ENCODE measurements around the gene DYNLT1.
A peak's percentile ranks its signal among the peaks of the same experiment; 100 is the strongest.
"Not testable (repeated sequence)": the region's sequence is repeated elsewhere in the genome, so short reads cannot be mapped to it uniquely, and the experiment has no call there.

The DYNLT1 gene

DNA sequence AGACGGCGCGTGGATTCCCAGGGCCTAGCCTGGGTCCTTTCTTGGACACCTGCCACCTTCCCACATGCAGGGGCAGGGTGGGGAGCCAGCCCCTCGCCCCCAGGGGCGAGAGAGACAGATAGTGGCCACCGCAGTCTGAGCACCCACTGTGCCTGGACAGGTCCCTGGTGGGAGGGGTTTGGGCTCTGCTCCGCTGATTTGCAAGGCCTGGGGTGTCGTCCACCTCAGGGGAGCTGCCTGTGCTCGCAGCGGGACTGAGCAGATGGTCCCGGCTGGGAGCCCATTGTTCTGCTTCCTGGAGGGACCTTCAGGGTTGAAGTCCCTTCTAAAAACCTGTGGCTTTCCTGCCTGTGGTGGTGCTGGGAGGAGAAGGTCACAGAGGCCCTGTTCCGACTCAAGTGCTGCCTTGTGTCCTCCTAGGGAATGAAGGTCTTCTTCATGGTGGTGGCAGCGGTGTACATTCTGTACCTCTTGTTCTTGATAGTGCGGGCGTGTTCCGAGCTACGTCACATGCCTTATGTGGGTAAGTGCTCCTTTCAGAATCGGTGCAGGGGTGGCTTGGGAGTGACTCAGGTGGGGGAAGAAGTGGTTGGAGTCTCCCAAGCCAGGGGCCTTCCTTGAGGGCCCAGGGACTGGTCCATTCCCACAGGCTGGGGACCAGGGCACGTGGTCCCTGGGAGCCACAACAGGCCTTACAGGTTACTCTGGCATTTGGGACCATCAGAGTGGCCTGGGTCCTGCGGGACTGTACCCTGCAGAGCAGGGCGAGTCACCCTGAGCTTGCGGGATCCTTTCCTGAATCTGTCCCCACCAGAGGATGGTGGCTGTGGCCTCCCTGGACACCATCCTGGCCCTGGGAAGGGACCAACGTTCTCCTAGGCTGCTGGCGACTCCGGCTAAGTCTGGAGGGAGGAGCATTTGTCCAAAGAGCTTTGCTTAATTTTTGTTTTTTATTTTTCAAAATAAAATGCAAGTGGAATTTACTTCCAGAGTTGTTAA is 19.6 kb downstream of the DYNLT1 start:
- DNase-seq (ENCODE audit: low read depth in 1 of 2, low spot score in 1 of 2): no peak

DNA sequence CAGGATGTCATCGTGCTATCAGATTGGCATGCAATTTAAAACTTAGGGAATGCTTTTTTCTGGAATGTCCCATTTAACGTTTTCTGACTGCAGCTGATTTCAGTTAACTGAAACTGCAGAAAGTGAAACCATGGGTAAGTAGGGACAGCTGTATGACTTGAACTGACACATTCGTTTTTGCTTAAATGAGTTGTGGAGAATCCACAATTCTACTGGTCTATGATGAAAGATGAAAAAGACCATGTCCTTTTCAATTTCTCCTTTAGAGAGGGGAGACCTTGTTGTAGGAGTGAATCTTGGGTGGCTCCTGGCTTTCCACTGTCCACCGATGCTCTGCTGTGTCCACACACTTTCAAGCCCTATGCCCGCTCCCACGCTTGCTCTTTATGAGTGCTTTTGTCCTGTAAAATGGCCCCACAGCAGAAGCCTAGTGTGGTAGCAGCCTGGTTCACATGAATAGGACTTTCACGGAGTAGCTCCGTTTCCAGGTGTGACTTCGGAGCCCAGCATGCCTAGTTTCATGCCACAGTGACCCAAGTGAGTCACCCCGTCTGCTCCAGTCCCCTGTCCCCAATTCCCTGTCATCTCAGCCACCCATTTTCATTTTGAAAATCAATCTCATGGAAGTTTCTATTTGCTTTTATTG is 21.9 kb downstream of the DYNLT1 start:
- no peak for DNase-seq (ENCODE audit: low read depth in 1 of 2, low spot score in 1 of 2)

DNA sequence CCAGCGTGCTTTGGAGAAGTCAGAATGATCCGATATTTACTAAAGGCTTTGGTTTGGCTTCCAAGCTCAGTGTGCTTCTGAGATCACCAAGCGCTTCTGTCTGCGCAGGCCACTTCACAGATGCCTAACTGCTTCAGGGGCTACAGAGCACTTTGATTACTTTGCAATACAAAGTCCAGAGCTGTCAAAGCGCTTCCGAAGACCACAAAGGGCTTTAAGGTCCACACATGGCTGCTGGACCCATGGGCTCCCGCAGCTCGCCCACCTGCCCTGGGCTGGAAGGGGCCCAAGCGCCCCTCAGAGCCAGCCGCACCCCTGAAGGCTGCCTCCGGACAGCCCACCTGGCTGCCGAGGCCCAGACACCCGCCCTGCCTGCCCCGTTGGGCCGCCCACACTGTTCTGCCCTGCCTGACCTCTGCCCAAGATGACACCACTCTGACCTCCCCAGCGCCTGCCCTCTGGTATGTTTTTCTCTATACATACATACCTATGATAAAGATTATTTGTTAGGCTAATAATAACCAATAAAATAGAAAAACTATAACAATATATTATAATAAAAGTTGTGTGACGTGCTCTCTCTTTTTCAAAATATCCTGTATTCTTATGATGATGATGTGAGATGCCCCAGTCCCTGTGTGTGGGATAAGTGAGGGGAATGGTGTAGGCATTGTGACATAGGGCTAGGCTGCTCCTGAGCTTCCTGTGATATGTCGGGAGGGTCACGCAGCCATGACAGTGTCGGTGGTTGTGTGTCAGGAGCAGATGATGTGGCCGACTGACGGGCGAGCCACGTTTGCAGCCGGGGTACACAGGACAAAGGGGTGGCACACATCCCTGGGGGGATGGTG is 22.6 kb downstream of the DYNLT1 start:
- no peak for DNase-seq (ENCODE audit: low read depth in 1 of 2, low spot score in 1 of 2)

DNA sequence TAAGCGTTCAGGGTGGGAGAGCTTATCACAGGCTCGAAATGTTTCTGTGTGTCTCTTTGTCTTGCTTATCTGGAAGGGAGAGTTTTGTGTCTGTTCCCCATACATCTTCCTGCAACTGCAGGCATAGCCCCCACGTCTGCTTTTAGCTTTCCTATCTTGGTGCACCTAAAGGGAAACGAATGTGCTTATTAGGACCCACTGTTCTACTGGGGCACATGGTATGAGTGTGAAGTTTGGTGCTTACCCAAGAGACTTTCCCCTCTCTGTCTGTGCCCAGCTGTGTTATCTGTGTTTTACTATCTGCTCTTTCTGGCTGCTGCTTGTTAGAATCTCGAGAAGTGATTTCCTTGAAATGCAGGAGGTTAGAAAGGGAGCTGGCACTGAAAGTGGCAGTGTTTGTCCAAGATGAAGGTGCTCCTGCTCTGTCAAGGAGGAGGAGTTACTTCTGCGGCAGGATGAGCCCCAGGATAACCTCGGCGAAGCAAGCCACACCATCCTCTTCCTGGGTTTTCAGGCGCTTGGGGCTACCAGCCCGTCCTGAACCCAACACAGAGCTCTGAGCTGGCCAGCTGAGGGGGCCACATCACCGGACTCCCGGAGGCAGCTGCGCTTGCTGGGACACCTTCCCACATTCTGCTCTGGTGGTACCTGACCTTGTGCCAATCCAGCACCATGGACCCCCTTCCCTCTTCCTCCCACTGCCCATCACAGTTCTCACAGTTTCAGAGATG is 23.4 kb downstream of the DYNLT1 start:
- no peak for DNase-seq (ENCODE audit: low read depth in 1 of 2, low spot score in 1 of 2)

DNA sequence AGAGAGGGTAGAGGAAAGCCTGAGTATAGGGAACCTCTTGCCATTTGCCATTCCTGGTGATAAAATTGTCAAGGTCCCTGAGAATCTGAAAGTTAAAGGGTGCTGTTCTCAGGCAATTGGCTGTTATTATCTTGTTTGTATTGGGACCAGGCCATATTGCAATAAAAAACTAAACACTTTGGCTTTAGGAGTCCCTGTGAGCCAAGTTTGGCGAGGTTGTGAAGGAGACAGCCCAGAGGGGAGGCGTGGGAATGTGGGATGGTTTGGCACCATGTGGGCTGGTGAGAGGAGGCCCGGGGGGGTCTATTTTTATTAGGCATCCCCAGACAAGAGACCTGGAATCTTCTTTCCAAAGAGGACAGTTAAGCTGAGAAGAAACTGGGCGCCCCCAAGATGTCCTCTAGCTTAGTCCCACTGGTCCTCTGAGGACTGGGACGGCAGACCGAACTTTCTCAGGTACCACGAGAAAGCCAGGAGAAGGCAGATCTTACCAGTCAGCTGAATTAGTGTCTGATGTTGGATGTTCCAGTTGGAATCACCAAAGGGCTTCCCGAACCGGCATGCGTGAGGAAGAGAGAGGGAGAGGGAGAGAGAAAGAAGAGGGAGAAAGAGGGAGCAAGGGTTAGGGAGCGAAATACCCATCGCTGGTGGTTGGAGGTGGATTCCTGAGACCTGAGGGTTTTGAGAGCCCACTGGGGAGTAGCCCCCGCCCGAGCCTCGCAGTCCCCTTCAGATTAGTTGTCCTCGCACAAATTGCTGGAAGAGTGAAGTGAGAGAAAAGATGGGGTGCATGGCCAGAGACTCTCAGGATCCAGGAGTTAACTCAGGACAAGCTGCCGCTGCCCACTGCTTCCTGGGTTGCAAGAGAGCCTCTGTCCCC is 24.4 kb downstream of the DYNLT1 start:
- DNase-seq (ENCODE audit: low read depth in 1 of 2, low spot score in 1 of 2): no peak

DNA sequence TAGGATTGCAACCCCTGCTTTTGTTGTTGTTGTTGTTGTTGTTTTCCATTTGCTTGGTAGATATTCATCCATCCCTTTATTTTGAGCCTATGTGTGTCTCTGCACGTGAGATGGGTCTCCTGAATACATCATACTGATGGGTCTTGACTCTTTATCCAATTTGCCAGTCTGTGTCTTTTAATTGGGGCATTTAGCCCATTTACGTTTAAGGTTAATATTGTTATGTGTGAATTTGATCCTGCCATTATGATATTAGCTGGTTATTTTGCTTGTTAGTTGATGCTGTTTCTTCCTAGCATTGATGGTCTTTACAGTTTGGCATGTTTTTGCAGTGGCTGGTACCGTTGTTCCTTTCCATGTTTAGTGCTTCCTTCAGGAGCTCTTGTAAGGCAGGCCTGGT is 26.3 kb downstream of the DYNLT1 start:
- DNase-seq (ENCODE audit: low read depth in 1 of 2, low spot score in 1 of 2): not testable (repeated sequence)

DNA sequence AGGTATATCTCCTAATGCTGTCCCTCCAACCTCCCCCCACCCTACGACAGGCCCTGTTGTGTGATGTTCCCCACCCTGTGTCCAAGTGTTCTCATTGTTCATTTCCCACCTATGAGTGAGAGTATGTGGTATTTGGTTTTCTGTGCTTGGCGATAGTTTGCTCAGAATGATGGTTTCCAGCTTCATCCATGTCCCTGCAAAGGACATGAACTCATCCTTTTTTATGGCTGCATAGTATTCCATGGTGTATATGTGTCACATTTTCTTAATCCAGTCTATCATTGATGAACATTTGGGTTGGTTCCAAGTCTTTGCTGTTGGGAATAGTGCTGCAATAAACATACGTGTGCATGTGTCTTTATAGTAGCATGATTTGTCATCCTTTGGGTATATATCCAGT is 29.9 kb downstream of the DYNLT1 start:
- not testable (repeated sequence) for DNase-seq (ENCODE audit: low read depth in 1 of 2, low spot score in 1 of 2)

DNA sequence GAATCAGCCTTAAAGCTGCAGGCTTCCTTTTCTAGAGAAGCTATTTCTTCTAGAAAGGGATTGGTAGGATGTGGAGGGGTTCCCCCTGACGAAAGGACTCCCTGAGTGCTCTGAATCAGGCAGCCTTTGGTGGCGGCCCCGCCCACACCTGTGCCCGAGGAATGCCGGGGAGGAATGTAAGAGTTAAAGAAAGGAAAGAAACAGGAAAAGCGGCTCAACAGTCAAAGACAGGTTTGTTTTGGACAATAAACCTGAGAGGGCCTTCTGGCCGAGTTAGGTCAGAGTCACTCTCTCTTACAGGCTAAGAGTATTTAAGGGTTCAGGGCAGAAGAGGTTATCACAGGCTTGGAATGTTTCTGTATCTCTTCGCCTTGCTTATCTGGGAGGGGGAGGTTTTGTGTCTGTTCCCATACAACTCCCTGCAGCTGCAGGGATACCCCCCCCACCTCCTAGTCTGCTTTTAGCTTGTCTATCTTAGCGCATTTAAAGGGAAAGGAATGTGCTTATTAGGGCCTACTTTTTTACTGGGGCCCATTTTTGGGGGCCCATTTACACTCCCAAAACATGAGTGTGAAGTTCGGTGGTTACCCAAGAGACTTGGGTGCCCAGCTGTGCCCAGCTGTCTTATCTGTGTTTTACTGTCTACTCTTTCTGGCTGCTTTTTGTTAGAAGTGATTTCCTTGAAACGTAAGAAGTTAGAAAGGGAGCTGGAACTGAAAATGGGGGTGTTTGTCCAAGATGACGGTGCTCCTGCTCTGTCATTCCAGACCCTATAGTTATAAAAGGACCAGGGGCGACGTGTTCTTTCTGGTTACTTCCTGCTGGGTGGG is 32.8 kb downstream of the DYNLT1 start:
- DNase-seq (ENCODE audit: low read depth in 1 of 2, low spot score in 1 of 2): no peak

DNA sequence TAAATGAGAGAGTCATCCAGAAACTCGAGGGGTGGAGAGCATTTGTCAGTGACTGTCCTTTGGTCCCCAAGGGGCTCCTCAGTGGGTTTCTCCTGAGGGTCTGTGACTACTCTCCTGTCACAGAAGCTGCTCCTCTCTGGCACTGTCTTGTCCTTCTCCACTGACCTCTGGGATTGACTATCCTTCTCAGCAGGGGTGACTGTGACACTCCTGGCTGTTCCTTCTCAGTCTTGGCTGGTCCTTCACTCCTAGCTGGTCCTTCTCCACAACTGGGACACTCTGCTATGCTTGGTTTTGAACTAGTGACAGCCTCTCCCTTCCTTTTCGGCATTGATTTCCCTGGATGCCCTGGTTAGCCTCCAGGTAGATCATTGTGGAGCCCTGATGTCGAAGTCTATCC is 33.5 kb downstream of the DYNLT1 start:
- no peak for DNase-seq (ENCODE audit: low read depth in 1 of 2, low spot score in 1 of 2)

DNA sequence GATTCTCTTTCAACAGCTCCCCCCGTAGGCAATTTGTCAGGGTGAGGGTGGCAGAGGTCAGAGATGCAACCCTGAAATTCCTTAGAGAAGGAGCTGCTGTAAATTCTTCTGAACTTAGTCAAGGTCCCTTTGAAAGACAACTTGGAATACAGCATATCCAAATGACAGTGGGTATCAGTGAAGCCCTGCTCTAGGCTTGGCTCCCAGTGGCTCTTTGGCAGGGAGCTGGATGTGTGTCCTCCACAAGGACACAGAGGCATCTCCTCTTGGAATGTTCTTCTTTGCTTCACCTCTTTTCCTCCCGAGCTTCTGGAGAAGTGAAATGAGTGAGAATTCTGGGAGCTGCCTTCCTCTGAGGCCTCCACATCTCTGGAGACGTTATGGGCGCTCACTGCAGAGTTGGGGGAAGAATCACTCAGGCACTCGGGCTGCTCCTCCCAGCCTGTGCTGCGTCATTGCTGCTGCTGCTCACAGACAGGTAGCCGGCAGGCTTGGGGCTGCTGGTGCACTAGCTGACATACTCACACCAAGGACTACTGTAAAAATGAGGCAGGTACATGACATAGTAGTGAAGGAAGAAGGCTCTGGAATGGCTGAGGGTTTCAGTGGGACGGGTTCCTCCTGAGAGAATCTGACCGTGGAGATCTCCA is 34.1 kb downstream of the DYNLT1 start:
- DNase-seq (ENCODE audit: low read depth in 1 of 2, low spot score in 1 of 2): no peak

DNA sequence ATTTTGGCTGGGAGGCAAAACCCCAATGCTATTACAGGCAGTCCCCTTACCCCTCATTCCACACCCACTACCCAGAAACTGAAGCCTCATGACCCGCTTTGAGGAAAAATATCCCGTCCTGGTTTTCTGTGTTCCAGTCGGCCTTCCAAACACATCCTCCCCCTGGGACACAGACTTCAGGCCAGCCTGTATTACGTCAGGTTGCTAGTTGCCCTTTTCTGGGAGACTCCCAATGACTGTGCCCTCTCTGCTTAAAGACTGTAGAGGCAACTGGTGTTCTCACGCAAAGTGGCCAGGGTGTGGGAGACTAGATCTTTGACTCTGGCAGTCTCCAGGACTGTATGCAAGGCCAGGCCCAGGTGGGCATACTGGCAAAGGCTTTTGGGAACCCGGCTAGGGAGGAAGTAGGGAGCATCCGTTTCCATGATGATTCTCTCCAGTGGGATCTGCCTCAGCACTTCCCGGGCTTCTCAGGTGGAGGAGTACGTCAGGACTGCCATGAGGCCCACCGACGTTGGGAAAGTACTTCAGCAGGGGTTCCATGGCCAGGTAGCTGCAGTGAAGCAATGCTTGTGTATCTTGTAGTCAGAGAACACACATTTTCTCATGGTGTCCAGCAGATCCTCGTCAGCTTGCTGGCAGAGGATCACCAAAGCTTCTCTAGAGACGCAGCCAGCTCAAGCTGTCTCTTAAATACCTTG is 34.9 kb downstream of the DYNLT1 start:
- DNase-seq (ENCODE audit: low read depth in 1 of 2, low spot score in 1 of 2): no peak

DNA sequence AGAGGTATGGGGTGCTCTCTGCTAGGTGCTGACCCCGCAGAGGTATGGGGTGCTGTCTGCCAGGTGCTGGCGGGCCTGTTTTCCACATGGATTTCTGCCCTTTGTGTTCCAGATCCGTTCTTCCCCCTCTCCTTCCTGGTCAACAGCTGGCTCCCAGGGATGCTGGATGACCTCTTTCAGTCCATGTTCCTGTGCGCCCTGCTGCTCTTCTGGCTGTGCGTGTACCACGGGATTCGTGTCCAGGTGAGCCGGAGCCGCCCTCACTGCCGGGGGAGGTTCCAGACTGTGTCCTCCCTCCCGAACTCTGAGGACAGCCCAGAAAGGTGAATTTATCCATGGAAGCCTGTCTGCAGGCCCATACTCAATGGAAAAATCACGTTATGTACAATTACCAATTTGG is 36.3 kb downstream of the DYNLT1 start:
- no peak for DNase-seq (ENCODE audit: low read depth in 1 of 2, low spot score in 1 of 2)

DNA sequence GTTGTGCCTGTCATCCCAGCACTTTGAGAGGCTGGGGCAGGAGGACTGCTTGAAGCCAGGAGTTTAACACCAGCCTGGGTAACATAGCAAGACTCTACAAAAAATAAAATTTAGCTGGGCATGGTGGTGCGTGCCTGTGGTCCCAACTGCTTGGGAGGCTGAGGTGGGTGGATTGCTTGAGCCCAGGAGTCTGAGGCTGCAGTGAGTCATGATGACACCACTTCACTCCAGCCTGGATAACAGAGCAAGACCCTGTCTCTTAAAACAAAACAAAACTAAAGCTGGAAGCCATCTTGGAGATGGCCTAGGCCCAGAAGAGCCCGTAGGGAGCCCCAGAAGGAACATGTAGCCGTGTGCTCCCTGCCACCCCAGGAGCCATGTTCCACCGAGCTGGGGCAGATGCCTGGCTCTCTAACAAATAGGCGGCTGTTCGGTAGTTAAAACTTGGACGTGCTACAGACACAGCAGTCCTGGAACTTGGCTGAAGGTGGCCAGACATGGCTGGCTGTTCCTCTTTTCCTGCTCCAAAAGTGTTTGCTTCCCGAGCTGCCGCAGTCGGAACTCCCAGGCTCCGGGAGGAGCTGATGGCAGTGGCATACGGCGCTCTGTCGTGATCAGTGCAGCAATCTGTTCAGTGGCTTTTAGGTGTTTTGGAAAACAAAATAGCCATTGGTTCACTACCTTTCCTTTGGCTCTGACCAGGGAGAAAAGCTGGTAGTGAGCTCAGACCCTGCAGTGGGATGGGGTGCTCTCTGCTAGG is 37.0 kb downstream of the DYNLT1 start:
- DNase-seq (ENCODE audit: low read depth in 1 of 2, low spot score in 1 of 2): no peak

DNA sequence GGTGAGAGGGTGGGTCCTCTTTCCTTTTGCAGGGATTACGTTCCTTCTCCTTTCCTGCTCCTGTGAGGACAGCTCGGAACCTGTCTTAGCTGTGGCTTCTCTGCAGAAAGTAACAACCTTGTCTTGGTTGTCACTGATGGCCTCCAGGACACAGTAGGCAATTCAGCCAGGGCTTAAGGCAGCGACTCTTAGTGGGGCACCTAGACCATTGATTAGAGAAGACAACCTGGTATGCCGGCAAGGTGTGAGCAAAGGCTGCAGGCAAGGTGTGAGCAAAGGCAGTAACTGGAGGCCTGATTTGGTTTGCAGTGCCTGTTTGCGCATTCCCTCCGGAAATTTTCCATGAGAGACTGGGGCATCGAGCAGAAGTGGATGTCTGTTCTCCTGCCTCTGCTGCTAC is 37.6 kb downstream of the DYNLT1 start:
- DNase-seq (ENCODE audit: low read depth in 1 of 2, low spot score in 1 of 2): no peak

DNA sequence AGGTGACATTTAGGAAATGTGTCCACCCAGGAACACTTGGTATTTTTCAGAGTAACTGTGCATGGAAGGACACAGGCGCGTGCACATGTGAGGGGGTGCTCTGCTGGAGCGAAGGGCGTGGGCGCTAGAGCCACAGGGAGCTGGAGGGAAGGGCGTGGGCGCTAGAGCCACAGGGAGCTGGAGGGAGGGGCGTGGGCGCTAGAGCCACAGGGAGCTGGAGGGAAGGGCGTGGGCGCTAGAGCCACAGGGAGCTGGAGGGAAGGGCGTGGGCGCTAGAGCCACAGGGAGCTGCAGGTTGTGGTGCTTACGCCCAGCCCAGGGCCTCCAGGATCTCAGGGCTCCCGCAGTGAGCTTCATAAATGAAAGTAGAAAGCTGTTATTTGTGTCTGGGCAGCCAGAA is 38.5 kb downstream of the DYNLT1 start:
- DNase-seq (ENCODE audit: low read depth in 1 of 2, low spot score in 1 of 2): not testable (repeated sequence)

DNA sequence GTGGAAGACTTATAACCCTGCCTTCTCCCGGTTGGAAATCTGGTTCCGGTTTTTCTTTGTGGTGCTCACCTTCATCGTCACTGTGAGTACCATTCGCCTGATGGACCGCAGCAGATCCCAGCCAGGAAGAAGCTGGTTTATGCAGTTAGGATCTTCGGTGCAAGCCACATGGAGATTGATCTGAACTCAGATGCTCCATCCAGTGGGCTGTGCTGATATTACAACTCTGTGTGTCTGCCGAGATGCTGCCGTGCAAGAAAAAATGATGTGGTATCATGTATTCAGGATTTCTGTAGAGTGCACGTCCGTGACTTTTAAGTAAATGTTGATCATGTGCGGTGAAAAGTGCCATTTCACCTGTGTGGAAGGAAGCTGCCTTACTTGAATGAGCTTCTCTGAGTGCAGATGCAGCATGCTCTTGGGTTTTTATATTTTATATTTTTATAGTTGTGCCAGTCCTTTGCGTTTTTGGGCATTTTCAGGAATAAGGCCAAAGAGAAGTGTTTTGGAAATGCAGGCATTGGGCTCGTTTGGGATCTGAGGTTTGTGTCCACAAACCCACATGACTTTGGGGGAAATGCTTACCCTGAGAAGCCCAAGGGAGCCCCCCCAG is 39.2 kb downstream of the DYNLT1 start:
- DNase-seq (ENCODE audit: low read depth in 1 of 2, low spot score in 1 of 2): peak; percentile 12 to 16

DNA sequence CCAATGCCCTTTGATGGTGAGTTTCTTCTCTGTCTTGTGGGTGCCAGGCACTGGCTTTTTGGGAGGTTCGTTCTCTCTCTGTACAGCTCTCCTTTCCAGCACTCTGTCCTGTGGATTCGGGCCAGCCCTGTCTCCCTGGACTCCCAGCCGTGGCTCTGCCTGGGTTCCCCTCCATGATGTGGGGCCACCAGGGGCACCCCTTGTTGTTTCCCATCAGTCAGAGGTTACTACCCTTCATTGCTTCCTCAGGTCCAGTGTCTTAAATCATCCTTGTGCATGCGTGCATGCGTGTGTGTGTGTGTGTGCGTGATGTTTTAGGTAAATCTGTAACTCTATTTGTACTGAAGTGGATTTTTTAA is 40.5 kb downstream of the DYNLT1 start:
- no peak for DNase-seq (ENCODE audit: low read depth in 1 of 2, low spot score in 1 of 2)

All from stimulated activated CD4-positive, alpha-beta T cell treated with anti-CD3 and anti-CD28 coated beads, Interleukin-15, amount 100 ng/mL, for 1 hour (primary cell).